Adipocyte (in vitro differentiated cells): ENCODE measurements around the gene SLC25A13.

ENCODE experiments used
- DNase-seq: peaks from one replicate; pipeline ENCODE4 v3.0.0-alpha.2; 2015; ENCODE audit warnings: low read depth
- H3K27me3 ChIP-seq: replicated peaks from 2 replicates; pipeline ENCODE4 v1.7.0; 2013; ENCODE audit warnings: mild to moderate bottlenecking, low read length, moderate library complexity; ENCODE audit not compliant: control insufficient read depth, insufficient read depth
- H3K36me3 ChIP-seq: 2 replicates; pipeline ENCODE4 v1.7.0; 2013; ENCODE audit warnings: low read length, mild to moderate bottlenecking, moderate library complexity; ENCODE audit not compliant: control insufficient read depth, insufficient read depth, severe bottlenecking
- H3K4me1 ChIP-seq: 2 replicates; pipeline ENCODE4 v1.7.0; 2013; ENCODE audit warnings: mild to moderate bottlenecking, low read length, moderate library complexity; ENCODE audit not compliant: control insufficient read depth, insufficient read depth
- H3K4me3 ChIP-seq: 2 replicates; pipeline ENCODE4 v1.7.0; 2013; ENCODE audit warnings: mild to moderate bottlenecking, low read length, moderate library complexity
- H3K9ac ChIP-seq: 2 replicates; pipeline ENCODE4 v1.7.0; 2013; ENCODE audit warnings: mild to moderate bottlenecking, low read length, moderate library complexity
- H3K9me3 ChIP-seq: 2 replicates; pipeline ENCODE4 v1.7.0; 2013; ENCODE audit warnings: mild to moderate bottlenecking, low read length, moderate library complexity; ENCODE audit not compliant: control insufficient read depth

SLC25A13 gene

DNA sequence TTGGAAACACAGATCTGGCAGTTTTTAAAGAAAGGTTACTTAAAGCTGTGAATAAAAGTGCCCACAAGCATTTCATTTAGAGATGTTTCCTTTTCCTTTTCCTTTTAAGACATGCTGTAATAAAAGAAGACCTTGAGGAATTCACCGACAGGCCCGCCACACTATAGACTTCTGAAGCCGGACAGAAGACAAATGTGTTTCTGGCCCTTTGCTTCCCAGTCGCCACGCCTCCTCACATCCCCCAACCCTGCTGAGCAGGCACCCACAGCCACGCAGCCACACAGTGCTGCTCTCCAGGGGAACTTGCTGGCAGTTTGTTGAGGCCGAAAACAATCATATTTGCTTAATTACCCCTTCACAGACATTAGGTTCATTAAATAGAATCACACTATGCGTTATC, 83.4 kb downstream of the SLC25A13 start:
- no peak overlapping the region for H3K9ac ChIP-seq
- DNase-seq, result no peak
- H3K4me1 ChIP-seq, result peaks cover 29% of the 10 kb centered on the region
- no peak overlapping the region for H3K4me3 ChIP-seq
- no peaks in the 10 kb centered on the region for H3K27me3 ChIP-seq
- H3K9me3 ChIP-seq, result no peaks in the 10 kb centered on the region
- no peaks in the 10 kb centered on the region for H3K36me3 ChIP-seq

DNA sequence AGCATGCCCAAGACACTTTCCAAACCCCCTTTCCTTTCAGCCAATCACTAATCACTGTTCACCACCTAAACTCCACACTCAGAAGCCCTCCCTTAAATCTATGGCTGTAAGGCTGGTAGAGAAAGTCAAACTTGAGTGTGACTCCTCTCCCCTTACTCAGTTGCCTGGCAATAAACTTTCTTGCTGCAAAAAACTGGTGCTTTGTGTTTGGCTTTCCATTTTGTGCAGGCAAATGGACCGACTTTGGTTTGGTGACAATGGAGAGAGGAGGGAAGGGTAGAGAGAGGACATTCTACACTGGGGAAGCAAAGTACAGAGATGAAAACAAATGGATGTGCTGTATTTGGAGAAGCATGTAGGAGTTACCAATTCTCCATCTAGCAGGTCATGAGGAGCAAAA, 84.9 kb downstream of the SLC25A13 start:
- Histone ChIP-seq H3K36me3 (peaks cover under 1% of the 10 kb centered on the region), H3K4me1 (peaks cover 29% of the 10 kb centered on the region), H3K4me3 (no peak overlapping the region), H3K9ac (no peak overlapping the region), H3K27me3 (no peaks in the 10 kb centered on the region), H3K9me3 (no peaks in the 10 kb centered on the region)
- DNase-seq, result no peak

DNA sequence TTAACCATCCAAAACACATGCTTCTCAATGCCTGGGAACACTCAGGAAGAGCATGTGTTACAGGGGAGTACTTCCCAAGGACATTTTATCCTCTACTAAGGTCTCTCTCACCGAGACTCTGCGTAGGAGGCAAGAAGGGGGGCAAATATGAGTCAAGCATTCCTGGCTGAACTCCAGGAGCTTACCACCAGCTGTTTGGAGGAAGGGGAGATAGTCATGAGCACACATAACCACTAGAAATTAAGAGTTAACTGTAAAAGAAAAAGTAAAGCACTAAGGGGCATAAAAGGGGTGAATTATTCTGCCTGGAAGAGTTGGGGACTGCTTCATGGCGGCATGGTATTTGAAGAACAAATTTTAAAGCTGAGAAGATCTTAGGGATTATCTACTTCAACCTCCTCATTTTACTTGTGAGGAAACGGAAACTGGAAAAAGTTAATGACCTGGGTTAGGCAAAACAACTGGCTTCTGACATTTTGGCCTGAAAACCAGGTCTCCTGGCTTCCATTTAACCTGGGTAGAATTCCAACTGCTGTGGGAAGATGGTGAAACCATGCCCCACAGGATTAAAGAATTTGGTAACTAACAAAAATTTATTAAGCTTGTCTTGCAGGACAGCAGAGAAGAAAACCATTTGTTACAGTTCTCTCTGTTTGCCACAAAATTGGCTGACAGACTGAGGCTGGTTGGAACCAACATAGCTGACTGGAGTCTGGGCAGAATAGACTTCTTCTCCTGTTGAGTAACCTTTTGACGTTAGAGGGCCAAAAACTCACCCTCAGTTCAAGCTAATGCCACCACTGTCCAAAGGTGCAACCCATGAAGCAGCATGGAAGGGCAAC, 85.5 kb downstream of the SLC25A13 start:
- H3K36me3 ChIP-seq, result peaks cover 4% of the 10 kb centered on the region
- no peaks in the 10 kb centered on the region for H3K9me3 ChIP-seq
- peak overlapping the region; percentile 41 for H3K4me3 ChIP-seq
- H3K9ac ChIP-seq, result no peak overlapping the region
- no peaks in the 10 kb centered on the region for H3K27me3 ChIP-seq
- DNase-seq, result peak; percentile 67
- H3K4me1 ChIP-seq, result peaks cover 29% of the 10 kb centered on the region

DNA sequence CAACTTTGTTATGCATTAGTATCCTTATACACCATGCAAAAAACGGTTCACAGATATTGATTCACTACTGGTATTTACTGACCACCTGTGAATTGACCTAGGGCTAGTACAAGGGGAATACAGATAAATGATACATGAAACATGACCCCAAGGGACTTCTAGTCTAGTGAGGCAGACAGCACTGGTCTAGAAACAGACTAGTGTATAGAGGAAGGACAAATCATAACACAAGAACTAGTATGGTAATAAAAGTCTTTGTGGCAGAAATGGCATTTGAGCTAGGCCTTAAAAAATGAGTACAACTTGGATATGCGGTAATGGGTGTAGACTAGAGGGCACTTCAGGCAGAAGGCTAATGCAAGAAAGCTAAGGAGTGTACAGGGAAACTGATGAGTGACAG, 86.6 kb downstream of the SLC25A13 start:
- Histone ChIP-seq H3K27me3 (no peaks in the 10 kb centered on the region), H3K36me3 (peaks cover 4% of the 10 kb centered on the region), H3K9ac (no peak overlapping the region), H3K9me3 (no peaks in the 10 kb centered on the region), H3K4me3 (no peak overlapping the region), H3K4me1 (peaks cover 29% of the 10 kb centered on the region)
- no peak for DNase-seq

DNA sequence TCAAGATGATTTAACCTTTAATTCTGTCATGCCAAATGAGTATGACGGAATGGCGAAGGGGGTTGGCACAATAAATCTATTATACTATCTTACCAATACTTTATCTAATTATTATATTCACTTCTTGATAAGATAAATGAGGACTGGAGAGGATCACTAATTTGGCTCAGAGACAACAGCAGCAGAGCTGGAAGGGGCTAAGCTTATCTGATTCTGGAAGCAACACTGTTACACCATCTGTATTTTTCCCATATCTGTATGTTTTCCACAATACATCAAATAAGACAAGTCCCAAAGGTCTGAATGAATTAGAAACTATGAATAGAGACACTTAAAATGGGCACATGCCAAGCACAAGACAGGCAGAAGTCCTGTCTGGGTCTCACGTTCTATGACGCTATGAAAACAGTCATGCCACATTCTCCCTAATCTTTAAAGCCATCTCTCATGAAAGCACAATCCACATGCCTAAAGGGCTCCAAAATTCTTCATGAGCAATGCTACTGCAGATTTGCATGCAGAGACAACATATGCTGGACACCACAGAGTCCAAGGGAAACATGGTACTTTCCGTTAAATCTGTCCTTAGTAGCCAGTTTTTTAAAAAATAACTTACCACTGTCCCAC, 88.3 kb downstream of the SLC25A13 start:
- Histone ChIP-seq H3K9ac (no peak overlapping the region), H3K4me3 (no peak overlapping the region), H3K36me3 (peaks cover 14% of the 10 kb centered on the region), H3K4me1 (peaks cover 29% of the 10 kb centered on the region), H3K9me3 (no peaks in the 10 kb centered on the region), H3K27me3 (no peaks in the 10 kb centered on the region)
- no peak for DNase-seq

DNA sequence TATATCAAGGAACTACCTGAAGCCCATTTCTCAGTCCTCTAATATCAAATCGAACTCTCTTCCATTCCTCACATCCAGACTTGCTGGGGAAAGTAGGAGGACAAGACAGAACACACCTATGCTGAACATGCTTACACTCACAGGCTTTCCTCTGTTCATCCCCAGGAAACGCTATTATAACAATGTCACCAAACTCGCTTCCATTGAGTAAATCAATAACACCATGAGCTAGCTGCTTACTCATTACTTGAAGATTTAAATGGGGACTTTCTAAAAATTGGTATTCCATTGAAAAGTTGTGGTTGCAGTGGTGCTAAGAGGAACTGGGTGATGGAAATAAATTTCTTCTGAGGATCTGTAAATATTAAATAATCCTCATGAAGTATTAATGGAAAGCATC, 88.8 kb downstream of the SLC25A13 start:
- H3K27me3 ChIP-seq, result no peaks in the 10 kb centered on the region
- peaks cover 29% of the 10 kb centered on the region for H3K4me1 ChIP-seq
- no peaks in the 10 kb centered on the region for H3K9me3 ChIP-seq
- no peak overlapping the region for H3K4me3 ChIP-seq
- no peak for DNase-seq
- peaks cover 14% of the 10 kb centered on the region for H3K36me3 ChIP-seq
- H3K9ac ChIP-seq, result no peak overlapping the region

DNA sequence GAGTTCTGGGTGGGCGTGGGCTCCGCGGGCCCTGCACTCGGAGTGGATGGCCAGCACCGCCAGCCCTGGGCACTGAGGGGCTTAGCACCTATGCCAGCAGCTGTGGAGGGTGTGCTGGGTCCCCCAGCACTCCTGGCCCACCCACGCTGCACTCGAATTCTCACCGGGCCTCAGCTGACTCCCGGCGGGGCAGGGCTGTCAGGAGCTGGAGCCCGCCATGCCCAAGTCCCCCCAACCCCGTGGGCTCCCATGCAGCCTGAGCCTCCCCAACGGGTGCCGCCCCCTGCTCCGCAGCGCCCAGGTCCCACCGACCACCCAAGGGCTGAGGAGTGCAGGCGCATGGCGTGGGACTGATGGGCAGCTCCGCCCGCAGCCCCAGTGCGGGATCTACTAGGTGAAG, 93.1 kb downstream of the SLC25A13 start:
- Histone ChIP-seq H3K36me3 (peaks cover 14% of the 10 kb centered on the region), H3K9ac (no peak overlapping the region), H3K4me1 (peaks cover under 1% of the 10 kb centered on the region), H3K4me3 (no peak overlapping the region), H3K27me3 (no peaks in the 10 kb centered on the region), H3K9me3 (no peaks in the 10 kb centered on the region)
- DNase-seq, result no peak

DNA sequence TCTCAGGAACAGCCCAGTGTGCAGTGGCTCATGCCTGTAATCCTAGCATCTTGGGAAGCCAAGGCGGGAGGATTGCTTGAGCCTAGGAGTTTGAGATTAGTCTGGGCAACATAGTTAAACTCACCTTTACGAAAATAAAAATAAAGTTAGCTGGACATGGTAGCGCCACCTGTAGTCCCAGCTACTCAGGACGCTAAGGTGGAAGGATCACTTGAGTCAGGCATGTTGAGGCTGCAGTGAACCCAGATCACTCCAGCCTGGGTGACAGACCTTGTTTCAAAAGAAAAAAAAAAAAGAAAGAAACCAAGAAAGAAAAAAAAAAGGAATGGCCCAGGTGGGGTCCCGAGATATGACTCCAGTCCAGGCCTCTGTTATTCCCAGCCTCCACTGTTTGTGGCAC, 96.6 kb downstream of the SLC25A13 start:
- H3K9ac ChIP-seq, result no peak overlapping the region
- H3K4me3 ChIP-seq, result no peak overlapping the region
- no peak for DNase-seq
- no peaks in the 10 kb centered on the region for H3K9me3 ChIP-seq
- peaks cover 9% of the 10 kb centered on the region for H3K36me3 ChIP-seq
- no peaks in the 10 kb centered on the region for H3K27me3 ChIP-seq
- peaks cover under 1% of the 10 kb centered on the region for H3K4me1 ChIP-seq

DNA sequence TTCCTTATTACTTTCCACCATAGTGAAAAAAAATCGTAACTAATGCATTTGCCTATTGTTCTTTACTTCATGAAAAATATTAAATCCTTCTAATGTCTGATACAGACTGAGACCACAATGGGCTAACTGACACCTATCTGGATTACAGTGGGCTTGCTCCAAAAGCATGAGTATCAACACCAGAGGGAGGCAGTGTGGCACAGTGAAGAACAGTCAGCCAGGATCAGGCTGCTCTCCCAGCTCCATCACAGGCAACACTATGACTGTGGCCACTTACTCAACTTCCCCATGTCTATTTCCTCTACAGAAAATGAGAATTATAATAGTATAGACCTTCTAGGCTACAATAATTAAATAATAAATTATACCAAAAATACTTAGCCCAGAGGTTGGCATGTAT, 97.2 kb downstream of the SLC25A13 start:
- no peak overlapping the region for H3K9ac ChIP-seq
- no peak overlapping the region for H3K4me3 ChIP-seq
- no peak for DNase-seq
- no peaks in the 10 kb centered on the region for H3K27me3 ChIP-seq
- peaks cover 4% of the 10 kb centered on the region for H3K36me3 ChIP-seq
- no peaks in the 10 kb centered on the region for H3K9me3 ChIP-seq
- peaks cover 6% of the 10 kb centered on the region for H3K4me1 ChIP-seq

DNA sequence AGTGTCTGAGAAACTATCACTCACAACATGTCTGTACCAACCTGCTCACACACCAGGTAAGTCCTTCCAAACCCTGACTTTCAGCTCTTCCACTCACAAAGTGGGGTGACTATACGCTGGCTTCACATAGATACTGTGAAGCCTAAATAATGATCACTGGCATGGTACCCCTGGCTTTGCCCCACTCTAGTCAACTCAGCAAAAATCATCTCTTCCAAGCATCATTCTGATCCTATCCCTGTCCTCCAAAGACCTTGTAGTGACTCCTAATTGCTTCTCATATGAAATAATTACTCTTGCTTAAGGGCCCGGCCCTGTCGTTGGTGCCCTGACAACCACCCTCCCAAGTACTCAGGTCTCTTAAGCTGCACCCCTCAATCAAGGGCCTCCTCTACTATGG, 97.8 kb downstream of the SLC25A13 start:
- DNase-seq, result no peak
- Histone ChIP-seq H3K9ac (no peak overlapping the region), H3K9me3 (no peaks in the 10 kb centered on the region), H3K4me3 (no peak overlapping the region), H3K27me3 (no peaks in the 10 kb centered on the region), H3K4me1 (peaks cover 12% of the 10 kb centered on the region), H3K36me3 (no peaks in the 10 kb centered on the region)

DNA sequence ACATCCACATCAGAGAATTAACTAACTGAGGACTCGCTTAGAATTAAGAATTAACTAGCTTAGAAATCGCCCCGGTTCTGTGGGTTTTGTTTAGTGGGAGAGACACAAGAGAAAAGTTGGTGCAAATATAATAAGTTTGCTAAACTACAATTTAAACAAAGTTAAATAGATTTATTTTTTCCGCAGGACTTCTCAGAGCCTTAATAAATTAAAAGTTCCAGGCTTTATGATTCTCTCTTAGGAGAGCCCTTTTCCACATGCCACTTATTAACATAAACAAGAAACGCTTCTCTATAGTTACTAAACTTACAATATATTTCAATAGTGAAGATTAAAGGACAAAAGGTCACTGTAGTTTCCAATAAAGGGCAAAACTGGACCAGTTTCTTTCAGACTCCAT, 100.0 kb downstream of the SLC25A13 start:
- Histone ChIP-seq H3K4me3 (no peak overlapping the region), H3K9me3 (no peaks in the 10 kb centered on the region), H3K9ac (no peak overlapping the region), H3K27me3 (no peaks in the 10 kb centered on the region), H3K36me3 (no peaks in the 10 kb centered on the region), H3K4me1 (peaks cover 18% of the 10 kb centered on the region)
- DNase-seq, result no peak
